Activated CD4-positive, alpha-beta T cell treated with anti-CD3 and anti-CD28 coated beads, Interleukin-2, amount 10 ng/mL, durations not matched to agents 24 days and 14 days (primary cell): ENCODE measurements around the gene FBN1. TPM values are rescaled to one million over a fixed set of nuclear protein-coding genes. Genes with fewer than 3 reads are reported as not detected.

ENCODE experiments used
- DNase-seq: peaks from one replicate; pipeline ENCODE4 v3.0.0; 2022
- H3K27ac Mint-ChIP-seq: one replicate; pipeline ENCODE4 v1.8.0; 2022; ENCODE audit warnings: mild to moderate bottlenecking, mixed read lengths
- H3K27me3 Mint-ChIP-seq: one replicate; pipeline ENCODE4 v1.8.0; 2022; ENCODE audit warnings: mixed read lengths
- H3K36me3 Mint-ChIP-seq: one replicate; pipeline ENCODE4 v1.8.0; 2022; ENCODE audit warnings: low read depth, mild to moderate bottlenecking, mixed read lengths
- H3K4me1 Mint-ChIP-seq: one replicate; pipeline ENCODE4 v1.8.0; 2021; ENCODE audit warnings: mixed read lengths
- H3K4me3 Mint-ChIP-seq: one replicate; pipeline ENCODE4 v1.8.0; 2022; ENCODE audit warnings: mild to moderate bottlenecking, moderate library complexity, mixed read lengths
- H3K9me3 Mint-ChIP-seq: one replicate; pipeline ENCODE4 v1.8.0; 2021; ENCODE audit warnings: mixed read lengths
- intact Hi-C: fragments of 100-400 bp; cut with micrococcal nuclease; formaldehyde crosslinking; loops from one replicate; pipeline ENCODE4 v1.15.1; 2023
- total RNA-seq: library from RNA; stranded (reverse); gene quantifications from 2 replicates; pipeline ENCODE4 v1.2.3, GENCODE V29; 2022

Gene FBN1
- total RNA-seq, 1 donor from 2014 or later, result 1.0 TPM

DNA sequence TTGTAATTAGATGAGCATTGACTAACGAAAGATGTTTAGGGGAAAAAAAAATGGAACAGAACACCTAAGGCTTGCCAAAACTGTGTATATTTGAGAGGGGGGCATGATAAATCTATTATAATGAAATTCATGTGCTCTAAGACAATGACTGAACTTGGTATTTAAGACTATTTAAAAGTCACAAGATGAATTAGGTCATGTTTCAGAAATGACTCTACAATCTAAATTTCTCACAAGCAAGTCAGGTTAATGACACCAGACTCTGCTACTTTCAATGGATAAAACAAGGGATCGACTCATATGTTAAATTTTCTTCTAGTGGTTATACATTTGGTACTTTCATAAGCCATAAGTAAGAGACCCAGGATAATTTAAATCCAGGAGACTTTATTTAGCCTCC lies 235.9 kb downstream of the FBN1 start:
- Mint-ChIP-seq H3K9me3 (no peaks in the 10 kb centered on the region), H3K4me1 (no peaks in the 10 kb centered on the region), H3K36me3 (no peaks in the 10 kb centered on the region), H3K27me3 (peaks cover 2% of the 10 kb centered on the region), H3K4me3 (no peak overlapping the region), H3K27ac (no peak overlapping the region)
- intact Hi-C loops, result no loop called here
- DNase-seq, result no peak

- Mint-ChIP-seq H3K4me3 (no peak overlapping the region), H3K9me3 (no peaks in the 10 kb centered on the region), H3K36me3 (no peaks in the 10 kb centered on the region), H3K27me3 (peaks cover 2% of the 10 kb centered on the region), H3K4me1 (no peaks in the 10 kb centered on the region), H3K27ac (no peak overlapping the region)
- intact Hi-C loops, result no loop called here
- no peak for DNase-seq
Measured at GRCh38 chr15:48408327-48408726, 237.2 kb downstream of the FBN1 start.

DNA sequence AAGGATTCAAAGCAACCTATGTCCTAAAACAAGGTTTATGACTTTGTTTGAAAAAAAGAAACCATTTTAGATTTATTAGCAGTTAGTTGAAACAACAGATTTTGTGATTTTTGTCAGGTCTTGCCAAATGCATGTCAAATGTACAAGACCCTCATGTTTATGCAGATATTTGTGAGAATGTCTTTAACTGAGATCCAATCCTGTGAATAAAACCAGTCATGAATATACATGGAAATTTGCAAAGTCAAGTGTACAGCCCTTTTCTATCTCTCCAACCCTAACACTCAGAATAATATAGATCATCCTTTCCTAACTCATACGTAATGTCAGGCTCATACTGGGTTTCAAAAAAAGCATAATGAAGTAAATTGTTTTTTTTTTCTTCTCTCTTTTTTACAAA lies 237.9 kb downstream of the FBN1 start:
- H3K27ac Mint-ChIP-seq, result no peak overlapping the region
- H3K9me3 Mint-ChIP-seq, result no peaks in the 10 kb centered on the region
- no peaks in the 10 kb centered on the region for H3K4me1 Mint-ChIP-seq
- no peak overlapping the region for H3K4me3 Mint-ChIP-seq
- H3K36me3 Mint-ChIP-seq, result no peaks in the 10 kb centered on the region
- intact Hi-C loops, result no loop called here
- peaks cover 2% of the 10 kb centered on the region for H3K27me3 Mint-ChIP-seq
- DNase-seq, result no peak

GRCh38 chr15:48406911-48407310 lies 238.6 kb downstream of the FBN1 start:
- H3K27ac Mint-ChIP-seq, result no peak overlapping the region
- H3K4me3 Mint-ChIP-seq, result no peak overlapping the region
- H3K36me3 Mint-ChIP-seq, result no peaks in the 10 kb centered on the region
- peaks cover 2% of the 10 kb centered on the region for H3K27me3 Mint-ChIP-seq
- intact Hi-C loops, result no loop called here
- H3K9me3 Mint-ChIP-seq, result no peaks in the 10 kb centered on the region
- no peaks in the 10 kb centered on the region for H3K4me1 Mint-ChIP-seq
- DNase-seq, result no peak

DNA sequence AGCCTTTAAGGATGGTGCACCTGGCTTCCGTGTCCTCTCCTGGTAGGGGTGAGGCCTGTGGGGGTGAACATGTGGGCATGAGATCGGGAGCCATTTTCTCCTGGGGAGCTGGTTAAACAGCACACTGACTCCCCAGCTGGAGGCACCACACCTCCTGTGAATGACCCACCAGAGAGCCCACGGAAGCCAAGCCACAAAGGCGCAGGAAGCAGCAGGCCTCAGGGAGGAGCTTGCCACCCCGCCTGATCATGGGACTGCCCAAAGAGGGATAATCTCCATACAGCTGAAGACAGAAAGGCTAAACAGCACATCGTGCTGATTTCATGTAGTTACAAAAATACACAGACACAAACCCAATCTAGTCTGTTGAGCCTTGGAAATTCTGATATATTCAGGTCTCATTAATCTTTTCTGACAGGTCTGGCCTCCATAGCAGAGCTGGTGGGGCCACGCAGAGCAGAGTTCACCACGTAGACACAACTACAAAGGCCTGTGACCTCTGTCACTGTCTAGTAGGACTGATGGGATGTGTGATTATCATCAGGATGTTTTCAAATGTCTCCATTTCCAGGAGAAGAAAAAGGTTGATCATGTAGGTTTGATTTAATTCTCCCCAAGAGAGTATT lies 239.1 kb downstream of the FBN1 start:
- peaks cover 2% of the 10 kb centered on the region for H3K27me3 Mint-ChIP-seq
- H3K9me3 Mint-ChIP-seq, result no peaks in the 10 kb centered on the region
- DNase-seq, result no peak
- intact Hi-C loops, result no loop called here
- no peaks in the 10 kb centered on the region for H3K4me1 Mint-ChIP-seq
- no peak overlapping the region for H3K27ac Mint-ChIP-seq
- H3K36me3 Mint-ChIP-seq, result no peaks in the 10 kb centered on the region
- no peak overlapping the region for H3K4me3 Mint-ChIP-seq

DNA sequence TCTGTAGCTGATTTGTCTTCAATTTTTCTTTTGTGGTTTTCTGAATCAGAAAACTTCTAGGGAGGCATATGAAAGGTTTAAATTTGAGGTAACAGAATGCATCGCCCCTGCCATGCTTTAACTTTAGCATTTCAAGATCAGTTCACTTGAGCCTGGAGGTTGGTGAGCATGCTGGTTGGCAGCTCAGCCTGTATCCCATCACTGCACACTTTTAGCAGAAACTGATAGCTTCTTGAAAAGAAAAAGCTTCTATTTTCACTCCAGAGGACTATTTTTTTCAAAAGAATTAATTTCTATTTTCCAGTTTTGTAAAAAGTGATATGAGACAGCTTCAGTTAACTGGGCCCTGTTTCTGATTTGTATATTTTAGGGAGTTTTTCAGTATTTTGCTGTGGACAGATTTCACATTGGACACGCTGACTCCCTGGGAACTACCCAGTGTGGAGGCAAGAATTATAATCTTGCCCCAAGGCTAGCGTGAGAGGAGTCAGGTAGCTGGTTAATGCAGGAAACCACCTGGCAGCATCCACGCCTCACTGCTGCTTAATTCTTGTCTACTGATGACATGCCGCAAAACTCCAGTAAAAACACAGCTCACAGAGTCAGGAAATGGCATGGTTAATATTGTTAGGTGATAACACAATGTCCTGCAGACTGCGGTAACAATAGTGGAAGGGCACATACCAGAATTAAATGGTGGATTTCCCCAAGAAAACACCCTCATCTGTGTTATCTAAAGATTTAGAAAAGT lies 242.9 kb downstream of the FBN1 start:
- intact Hi-C loops, result no loop called here
- H3K4me1 Mint-ChIP-seq, result no peaks in the 10 kb centered on the region
- H3K36me3 Mint-ChIP-seq, result no peaks in the 10 kb centered on the region
- H3K27me3 Mint-ChIP-seq, result no peaks in the 10 kb centered on the region
- no peak for DNase-seq
- H3K27ac Mint-ChIP-seq, result no peak overlapping the region
- H3K4me3 Mint-ChIP-seq, result no peak overlapping the region
- no peaks in the 10 kb centered on the region for H3K9me3 Mint-ChIP-seq

- Mint-ChIP-seq H3K27ac (no peak overlapping the region), H3K27me3 (no peaks in the 10 kb centered on the region), H3K4me3 (no peak overlapping the region), H3K9me3 (no peaks in the 10 kb centered on the region), H3K36me3 (no peaks in the 10 kb centered on the region), H3K4me1 (no peaks in the 10 kb centered on the region)
- DNase-seq, result no peak
- intact Hi-C loops, result no loop called here
Measured at GRCh38 chr15:48400086-48400485, 245.4 kb downstream of the FBN1 start.

DNA sequence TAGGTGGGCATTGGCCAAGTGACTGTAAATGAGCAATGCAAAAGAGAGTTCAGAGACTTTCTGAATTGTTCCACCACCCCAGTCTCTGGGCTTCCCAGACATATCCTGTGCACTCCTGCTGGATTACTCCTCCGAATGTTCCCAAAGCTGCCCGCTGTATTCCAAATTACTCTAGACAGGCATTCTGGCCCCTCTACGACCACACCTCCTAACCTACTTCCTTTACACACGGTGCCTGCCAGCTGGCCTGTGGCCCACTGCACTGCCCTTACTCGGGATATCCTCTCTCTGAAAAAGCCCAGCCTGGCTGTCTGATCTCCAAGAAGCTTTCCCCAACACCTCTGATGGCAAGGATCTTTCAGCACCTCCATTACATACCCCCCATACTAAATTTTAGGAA lies 247.7 kb downstream of the FBN1 start:
- Mint-ChIP-seq H3K9me3 (no peaks in the 10 kb centered on the region), H3K4me1 (no peaks in the 10 kb centered on the region), H3K36me3 (no peaks in the 10 kb centered on the region), H3K27ac (no peak overlapping the region), H3K27me3 (peaks cover under 1% of the 10 kb centered on the region), H3K4me3 (no peak overlapping the region)
- intact Hi-C loops, result no loop called here
- DNase-seq, result no peak

DNA sequence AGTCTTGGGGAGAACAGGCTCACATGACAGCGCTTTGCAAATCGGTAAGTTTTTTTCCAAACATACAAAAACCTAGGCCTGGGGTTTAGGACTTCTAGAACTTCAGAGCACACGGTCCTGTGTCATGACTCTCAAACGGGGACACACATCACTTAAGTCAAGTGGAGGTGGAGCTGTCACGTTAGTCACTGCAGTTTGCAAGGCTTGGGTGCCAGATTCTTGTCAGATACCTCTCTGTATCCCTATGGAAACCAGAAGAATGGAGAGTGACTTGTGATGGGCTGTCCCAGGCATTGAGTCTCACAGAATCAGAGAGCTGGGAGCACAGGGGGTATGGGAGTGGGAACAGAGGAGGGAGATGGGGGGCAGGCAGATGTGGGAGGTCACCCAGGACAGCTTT lies 249.5 kb downstream of the FBN1 start:
- DNase-seq, result no peak
- H3K27me3 Mint-ChIP-seq, result peaks cover 2% of the 10 kb centered on the region
- no peaks in the 10 kb centered on the region for H3K9me3 Mint-ChIP-seq
- intact Hi-C loops, result no loop called here
- no peak overlapping the region for H3K4me3 Mint-ChIP-seq
- H3K4me1 Mint-ChIP-seq, result no peaks in the 10 kb centered on the region
- no peaks in the 10 kb centered on the region for H3K36me3 Mint-ChIP-seq
- no peak overlapping the region for H3K27ac Mint-ChIP-seq

DNA sequence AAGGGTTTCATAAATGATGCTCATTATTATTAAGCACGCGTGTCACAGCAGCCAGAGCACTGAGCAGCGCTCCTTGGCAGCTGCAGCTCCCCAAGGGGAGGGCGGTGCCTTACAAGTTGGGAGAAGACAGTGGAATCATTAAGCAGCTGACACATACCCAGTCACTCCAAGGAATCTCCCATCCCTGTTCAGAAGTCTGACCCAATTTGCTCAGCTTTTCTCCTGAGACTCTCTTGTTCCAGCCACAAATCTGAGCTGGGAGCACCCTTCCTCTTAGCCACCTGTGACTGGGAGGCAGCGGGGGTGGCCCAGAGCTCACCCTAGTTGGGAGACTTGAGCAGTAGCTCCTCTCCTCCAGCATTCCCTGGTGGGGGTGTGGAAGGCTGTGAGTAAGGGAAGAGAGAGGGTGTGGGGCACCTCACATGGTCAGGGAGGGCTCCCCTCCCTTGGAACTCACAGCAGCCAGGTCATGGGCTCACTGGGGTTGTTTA lies 249.9 kb downstream of the FBN1 start:
- Mint-ChIP-seq H3K4me3 (no peak overlapping the region), H3K27ac (no peak overlapping the region), H3K27me3 (peaks cover 4% of the 10 kb centered on the region), H3K4me1 (no peaks in the 10 kb centered on the region), H3K36me3 (no peaks in the 10 kb centered on the region), H3K9me3 (no peaks in the 10 kb centered on the region)
- no peak for DNase-seq
- intact Hi-C loops, result no loop called here

GRCh38 chr15:48394970-48395369 lies 250.5 kb downstream of the FBN1 start:
- Mint-ChIP-seq H3K27me3 (peaks cover 5% of the 10 kb centered on the region), H3K4me1 (no peaks in the 10 kb centered on the region), H3K9me3 (no peaks in the 10 kb centered on the region), H3K36me3 (no peaks in the 10 kb centered on the region), H3K27ac (no peak overlapping the region), H3K4me3 (no peak overlapping the region)
- intact Hi-C loops, result no loop called here
- no peak for DNase-seq

DNA sequence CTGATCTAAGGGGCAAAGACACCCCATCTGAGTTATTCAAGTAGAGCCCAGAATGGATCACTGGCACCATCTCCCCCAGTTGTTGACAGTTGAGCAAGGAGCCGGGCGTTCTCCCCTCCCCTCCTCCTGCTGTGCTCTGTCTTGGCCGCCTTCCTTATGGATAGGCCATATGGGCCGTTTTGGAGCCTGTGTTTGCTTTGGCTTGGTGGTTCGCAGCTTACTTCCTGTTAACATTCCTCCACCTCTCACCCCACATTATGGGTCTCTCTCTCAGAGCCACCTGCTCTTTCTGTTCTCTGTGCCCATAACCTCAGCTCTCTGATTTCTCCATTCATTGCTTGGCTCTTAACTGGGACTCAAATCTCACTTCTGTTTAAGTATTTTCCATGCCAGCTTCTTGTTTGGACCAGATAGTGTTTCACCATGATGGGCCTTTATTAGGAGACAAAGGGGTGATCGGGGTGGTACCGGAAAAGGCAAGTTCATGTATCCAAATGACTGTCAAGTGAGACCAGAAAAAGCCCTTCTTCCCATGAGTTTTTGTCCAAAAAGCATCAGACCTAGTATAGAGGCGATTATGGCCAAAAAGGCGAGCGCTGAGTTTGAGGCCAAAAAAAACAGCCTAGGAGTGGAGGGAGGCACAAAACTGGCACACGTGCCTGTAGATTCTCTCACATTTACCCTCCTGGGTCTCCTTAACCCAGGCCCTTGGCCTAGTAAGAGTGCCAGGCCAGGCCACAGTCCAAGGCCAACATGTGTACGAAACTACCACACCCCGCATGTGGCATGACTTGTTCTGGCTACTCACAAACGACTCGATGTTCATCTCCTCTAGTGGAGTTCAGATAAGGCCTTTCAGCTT lies 251.6 kb downstream of the FBN1 start:
- H3K36me3 Mint-ChIP-seq, result no peaks in the 10 kb centered on the region
- intact Hi-C loops, result no loop called here
- H3K9me3 Mint-ChIP-seq, result no peaks in the 10 kb centered on the region
- H3K4me3 Mint-ChIP-seq, result no peak overlapping the region
- no peaks in the 10 kb centered on the region for H3K4me1 Mint-ChIP-seq
- H3K27ac Mint-ChIP-seq, result no peak overlapping the region
- no peak for DNase-seq
- H3K27me3 Mint-ChIP-seq, result peaks cover 7% of the 10 kb centered on the region

GRCh38 chr15:48392356-48392755 lies 253.2 kb downstream of the FBN1 start:
- no peaks in the 10 kb centered on the region for H3K9me3 Mint-ChIP-seq
- no peak for DNase-seq
- H3K27me3 Mint-ChIP-seq, result peaks cover 8% of the 10 kb centered on the region
- intact Hi-C loops, result no loop called here
- no peak overlapping the region for H3K4me3 Mint-ChIP-seq
- H3K4me1 Mint-ChIP-seq, result no peaks in the 10 kb centered on the region
- no peaks in the 10 kb centered on the region for H3K36me3 Mint-ChIP-seq
- H3K27ac Mint-ChIP-seq, result no peak overlapping the region

GRCh38 chr15:48391950-48392349 lies 253.6 kb downstream of the FBN1 start:
- intact Hi-C loops, result no loop called here
- no peak overlapping the region for H3K4me3 Mint-ChIP-seq
- H3K36me3 Mint-ChIP-seq, result no peaks in the 10 kb centered on the region
- no peak overlapping the region for H3K27ac Mint-ChIP-seq
- no peaks in the 10 kb centered on the region for H3K9me3 Mint-ChIP-seq
- H3K4me1 Mint-ChIP-seq, result no peaks in the 10 kb centered on the region
- no peak for DNase-seq
- H3K27me3 Mint-ChIP-seq, result peaks cover 8% of the 10 kb centered on the region
